ENCODE measurements around the gene HSF5. TPM values are rescaled to one million over a fixed set of nuclear protein-coding genes. Genes with fewer than 3 reads are reported as not detected.

Gene HSF5
- total and polyA plus RNA-seq, 2 donors (not counting 3 experiments of a cell fraction or from before 2014, with no cell fraction given), result 0.03 TPM; not detected in 1

GRCh38 chr17:58488428-58488890 is 251 bp upstream of the HSF5 start:
- CTCF ChIA-PET, result interaction anchor here (0.9 to 1.2 kb wide), 4 partner anchors 16 to 183 kb away, joined by 3 to 7 read pairs (median 5); partner anchors contain the start of gene MTMR4
- H3K4me2 ChIP-seq (ENCODE audit: insufficient read depth, low read length), result no peak overlapping the region
- POLR2A ChIA-PET, result no interaction called here
- H3K4me1 ChIP-seq (ENCODE audit: control insufficient read depth, extremely low read depth, insufficient read depth, low read length), result no peaks in the 10 kb centered on the region
- H3K9me3 ChIP-seq (replicated peaks; ENCODE audit: control insufficient read depth, insufficient read depth, low read length), result no peaks in the 10 kb centered on the region
- H3K9me1 ChIP-seq (replicated peaks; ENCODE audit: control insufficient read depth, extremely low read depth, insufficient read depth, low read length), result no peaks in the 10 kb centered on the region
- intact Hi-C loops (cut with micrococcal nuclease), result no loop called here
- H3K27ac ChIP-seq (ENCODE audit: insufficient read depth, low read depth, low read length), result no peak overlapping the region
- no peak for FAIRE-seq
- H3K79me2 ChIP-seq (ENCODE audit: control insufficient read depth, insufficient read depth, low read length), result no peaks in the 10 kb centered on the region
- no peaks in the 10 kb centered on the region for H3K27me3 ChIP-seq (ENCODE audit: control insufficient read depth in 2 of 2, insufficient read depth in 2 of 2, low read length in 2 of 2)
- H4K20me1 ChIP-seq (replicated peaks; ENCODE audit: control insufficient read depth, extremely low read depth, insufficient read depth, low read length), result no peaks in the 10 kb centered on the region
- no peak overlapping the region for H3K9ac ChIP-seq (replicated peaks; ENCODE audit: extremely low read depth, insufficient read depth, low read length)
- no peak for TF ChIP-seq MYC (IDR thresholded peaks at IDR 0.05; ENCODE audit: low read depth, low read length)
- no peak for TF ChIP-seq POLR2A (IDR thresholded peaks at IDR 0.05; ENCODE audit: low read depth, low read length)
- TF ChIP-seq, protein P1, sequence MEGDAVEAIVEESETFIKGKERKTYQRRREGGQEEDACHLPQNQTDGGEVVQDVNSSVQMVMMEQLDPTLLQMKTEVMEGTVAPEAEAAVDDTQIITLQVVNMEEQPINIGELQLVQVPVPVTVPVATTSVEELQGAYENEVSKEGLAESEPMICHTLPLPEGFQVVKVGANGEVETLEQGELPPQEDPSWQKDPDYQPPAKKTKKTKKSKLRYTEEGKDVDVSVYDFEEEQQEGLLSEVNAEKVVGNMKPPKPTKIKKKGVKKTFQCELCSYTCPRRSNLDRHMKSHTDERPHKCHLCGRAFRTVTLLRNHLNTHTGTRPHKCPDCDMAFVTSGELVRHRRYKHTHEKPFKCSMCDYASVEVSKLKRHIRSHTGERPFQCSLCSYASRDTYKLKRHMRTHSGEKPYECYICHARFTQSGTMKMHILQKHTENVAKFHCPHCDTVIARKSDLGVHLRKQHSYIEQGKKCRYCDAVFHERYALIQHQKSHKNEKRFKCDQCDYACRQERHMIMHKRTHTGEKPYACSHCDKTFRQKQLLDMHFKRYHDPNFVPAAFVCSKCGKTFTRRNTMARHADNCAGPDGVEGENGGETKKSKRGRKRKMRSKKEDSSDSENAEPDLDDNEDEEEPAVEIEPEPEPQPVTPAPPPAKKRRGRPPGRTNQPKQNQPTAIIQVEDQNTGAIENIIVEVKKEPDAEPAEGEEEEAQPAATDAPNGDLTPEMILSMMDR (IDR thresholded peaks at IDR 0.05; ENCODE audit: extremely low read depth in 1 of 2, insufficient read depth in 1 of 2, low read depth in 1 of 2, low read length in 2 of 2), result no peak
- TF ChIP-seq POLR2AphosphoS5 (IDR thresholded peaks at IDR 0.05; ENCODE audit: insufficient read depth, low read depth, low read length), result no peak
- no peak for TF ChIP-seq FOS (IDR thresholded peaks at IDR 0.05; ENCODE audit: borderline replicate concordance, insufficient read depth, low read length)
- no peak for TF ChIP-seq GATA2 (IDR thresholded peaks at IDR 0.05; ENCODE audit: insufficient read depth, insufficient read length, low read depth, low read length)
- TF ChIP-seq, protein P2, sequence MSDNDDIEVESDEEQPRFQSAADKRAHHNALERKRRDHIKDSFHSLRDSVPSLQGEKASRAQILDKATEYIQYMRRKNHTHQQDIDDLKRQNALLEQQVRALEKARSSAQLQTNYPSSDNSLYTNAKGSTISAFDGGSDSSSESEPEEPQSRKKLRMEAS (IDR thresholded peaks at IDR 0.05; ENCODE audit: insufficient read depth, insufficient read length), result no peak
- TF ChIP-seq EZH2 (IDR thresholded peaks at IDR 0.05; ENCODE audit: borderline replicate concordance, low read depth, low read length, severe bottlenecking), result no peak
- no peak for TF ChIP-seq JUN (IDR thresholded peaks at IDR 0.05; ENCODE audit: borderline replicate concordance, insufficient read depth, insufficient read length, low read depth)
- no peak overlapping the region for H2AFZ ChIP-seq (ENCODE audit: low read depth, low read length)
- dilution Hi-C loops (cut with MboI; ENCODE audit: extremely low pct_ligation_motif_present, low sequenced_read_pairs), result no loop called here
- no peak for DNase-seq (ENCODE audit: low read depth, low spot score)
- no peak overlapping the region for H3K4me3 ChIP-seq (replicated peaks in 1 of 3; ENCODE audit: insufficient read depth in 1 of 3, low read depth in 1 of 3, low read length in 3 of 3)
- H3K36me3 ChIP-seq (ENCODE audit: control insufficient read depth in 2 of 2, extremely low read depth in 1 of 2, insufficient read depth in 2 of 2, low read length in 2 of 2), result peaks cover 14 to 27% of the 10 kb centered on the region in 2 experiments
- no TSS peak for BruUV-seq (replicated peaks)
